ENCODE measurements around the gene RAPGEF4.
A peak's percentile ranks its signal among the peaks of the same experiment; 100 is the strongest.

Gene RAPGEF4

GRCh38 chr2:172931256-172931894 is 195.7 kb downstream of the RAPGEF4 start:
- DNase-seq (ENCODE audit: insufficient read length) (no peak), FAIRE-seq (no peak)
- TF ChIP-seq TAF1 (IDR thresholded peaks at IDR 0.05; ENCODE audit: borderline replicate concordance, low read depth, low read length), result no peak

DNA sequence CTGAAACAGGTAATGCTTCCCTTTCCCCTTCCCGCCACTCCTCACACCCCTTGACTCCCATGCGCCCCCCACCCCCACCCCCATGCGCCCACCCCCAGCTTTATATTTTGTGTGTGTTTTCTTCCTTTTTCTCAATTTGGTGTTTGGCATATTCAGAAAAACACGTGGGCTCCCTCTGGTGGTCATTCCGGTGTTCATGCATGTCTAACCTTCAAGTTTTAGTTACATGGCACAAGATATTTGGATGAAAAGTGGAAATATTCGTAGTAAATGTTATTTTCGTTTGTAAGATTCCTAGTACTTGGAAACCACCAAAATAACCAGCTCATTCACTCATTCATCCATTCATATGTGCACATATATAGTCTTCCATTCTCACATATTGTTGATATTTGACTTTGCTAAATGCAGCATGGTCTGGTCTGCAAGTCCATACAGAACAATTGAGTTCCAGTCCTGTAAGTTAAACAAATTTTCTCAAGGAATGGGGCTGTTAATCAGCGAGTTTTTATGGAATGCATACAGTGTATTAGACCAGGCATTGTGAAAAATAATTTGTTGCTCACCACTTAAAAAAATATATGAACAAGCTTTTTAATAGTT is 196.4 kb downstream of the RAPGEF4 start:
- FAIRE-seq (peak; percentile 81), DNase-seq (ENCODE audit: insufficient read length) (no peak)
- TF ChIP-seq TAF1 (IDR thresholded peaks at IDR 0.05; ENCODE audit: borderline replicate concordance, low read depth, low read length) (no peak), POLR2AphosphoS5 (IDR thresholded peaks at IDR 0.05; ENCODE audit: low read depth, low read length) (no peak), POLR2A (IDR thresholded peaks at IDR 0.05; ENCODE audit: low read depth, low read length) (no peak)

DNA sequence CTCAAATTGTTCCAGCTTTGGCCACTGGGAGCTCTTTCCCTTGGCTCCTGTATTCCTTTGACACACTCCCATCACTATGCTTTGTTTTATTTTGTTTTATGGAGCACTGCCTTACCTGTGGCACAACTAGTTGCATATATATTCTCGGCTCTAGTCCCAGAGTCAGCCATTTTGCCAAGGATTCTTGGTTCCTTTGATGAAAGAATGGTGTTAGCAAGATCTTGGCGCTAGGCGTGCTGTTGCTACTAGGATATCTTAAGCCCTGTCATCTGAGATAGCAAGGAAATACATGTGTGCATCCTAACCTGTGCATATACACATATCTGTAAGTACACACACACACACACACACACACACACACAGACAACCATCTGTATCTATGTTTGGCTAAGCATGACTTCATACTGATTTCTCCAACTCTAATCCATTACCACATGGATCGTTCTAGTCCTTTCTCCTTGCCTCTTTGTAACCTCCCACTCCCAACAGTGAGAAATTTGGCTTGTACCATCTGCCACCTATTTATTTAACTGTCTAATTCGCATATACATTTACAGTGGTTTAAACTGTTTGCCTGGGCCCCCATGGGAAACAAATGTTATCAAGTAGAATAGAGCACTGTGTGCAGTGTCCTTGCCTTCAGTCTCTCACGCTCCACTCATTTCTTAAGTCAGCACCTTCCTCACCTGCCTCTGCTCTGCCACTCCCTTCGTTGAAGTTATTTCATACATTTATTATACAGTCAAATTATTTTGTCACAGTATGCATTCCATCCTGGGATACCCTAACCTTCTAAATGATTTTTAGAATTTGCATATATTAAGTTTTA is 202.5 kb downstream of the RAPGEF4 start:
- FAIRE-seq (peak; percentile 56), DNase-seq (ENCODE audit: insufficient read length) (no peak)
- TF ChIP-seq POLR2AphosphoS5 (IDR thresholded peaks at IDR 0.05; ENCODE audit: low read depth, low read length), result no peak
- no peak for TF ChIP-seq TAF1 (IDR thresholded peaks at IDR 0.05; ENCODE audit: borderline replicate concordance, low read depth, low read length)
- no peak for TF ChIP-seq POLR2A (IDR thresholded peaks at IDR 0.05; ENCODE audit: low read depth, low read length)

DNA sequence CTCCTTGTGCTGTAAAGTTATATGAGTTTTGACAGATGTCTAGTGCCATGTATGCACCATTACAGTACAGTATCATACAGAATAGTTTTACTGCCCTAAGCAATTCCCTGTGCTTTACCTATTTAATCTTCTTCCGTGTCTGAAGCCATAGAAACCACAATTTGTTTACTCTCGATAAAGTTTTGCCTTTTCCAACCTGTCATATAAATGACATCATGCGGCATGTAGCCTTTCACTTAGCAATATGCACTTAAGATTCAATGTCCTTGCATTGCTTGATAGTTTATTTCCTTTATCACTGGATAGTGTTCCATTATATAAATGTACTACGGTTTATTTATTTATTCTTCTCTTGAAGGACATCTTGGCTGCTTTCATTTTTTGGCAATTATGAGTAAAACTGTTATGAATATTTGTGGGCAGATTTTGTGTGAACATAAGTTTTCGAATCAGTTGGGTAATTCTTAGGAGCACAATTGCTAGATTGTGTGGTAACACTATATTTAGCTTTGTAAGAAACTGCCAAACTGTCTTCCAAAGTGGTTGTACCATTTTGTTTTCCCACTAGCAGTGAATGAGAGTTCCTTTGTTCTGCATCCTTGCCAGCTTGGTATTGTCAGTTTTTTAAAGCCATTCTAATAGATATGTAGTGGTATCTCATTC is 203.2 kb downstream of the RAPGEF4 start:
- DNase-seq (ENCODE audit: insufficient read length), result no peak
- TF ChIP-seq TAF1 (IDR thresholded peaks at IDR 0.05; ENCODE audit: borderline replicate concordance, low read depth, low read length), result no peak
- no peak for TF ChIP-seq POLR2AphosphoS5 (IDR thresholded peaks at IDR 0.05; ENCODE audit: low read depth, low read length)
- TF ChIP-seq POLR2A (IDR thresholded peaks at IDR 0.05; ENCODE audit: low read depth, low read length), result no peak
- FAIRE-seq, result no peak

GRCh38 chr2:172943539-172943938 is 207.9 kb downstream of the RAPGEF4 start:
- TF ChIP-seq TAF1 (IDR thresholded peaks at IDR 0.05; ENCODE audit: borderline replicate concordance, low read depth, low read length) (no peak), POLR2A (IDR thresholded peaks at IDR 0.05; ENCODE audit: low read depth, low read length) (no peak), POLR2AphosphoS5 (IDR thresholded peaks at IDR 0.05; ENCODE audit: low read depth, low read length) (no peak)
- DNase-seq (ENCODE audit: insufficient read length), result no peak
- no peak for FAIRE-seq

DNA sequence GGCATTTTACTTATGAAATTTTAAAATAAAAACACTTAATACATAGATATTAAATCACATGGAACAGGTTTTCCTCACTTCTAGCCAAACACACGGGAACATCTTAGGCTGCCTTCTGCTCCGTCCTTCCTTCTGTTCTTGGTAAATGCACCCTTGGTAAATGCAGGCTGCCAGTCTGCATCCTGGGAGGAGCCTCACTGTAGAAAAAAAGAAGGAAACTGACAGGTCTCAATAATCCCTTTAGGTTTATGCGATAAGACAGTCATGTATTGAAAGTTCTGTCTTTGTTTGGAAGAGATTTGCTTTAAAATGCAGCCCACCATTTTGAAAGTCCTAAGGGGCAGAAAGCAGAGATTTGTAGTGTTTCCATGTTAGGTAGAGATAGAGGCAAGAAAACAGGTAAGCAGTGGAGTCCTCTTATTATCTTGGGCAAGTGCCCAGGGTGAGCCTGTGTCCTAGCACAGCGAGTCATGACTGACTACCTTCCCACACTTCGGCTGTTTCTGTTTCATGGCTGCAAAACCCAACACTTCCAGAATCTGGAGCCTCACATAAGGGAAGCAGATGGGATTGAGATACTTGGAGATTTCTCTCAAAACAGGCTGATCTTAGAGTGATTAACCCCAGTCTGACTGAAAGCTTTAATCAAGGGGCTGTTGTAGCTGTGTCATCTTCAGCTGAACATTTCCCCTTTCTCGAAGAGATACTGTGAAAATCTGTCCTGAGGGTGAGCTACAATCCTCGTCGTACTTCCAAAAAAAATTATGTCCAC is 208.6 kb downstream of the RAPGEF4 start:
- TF ChIP-seq POLR2AphosphoS5 (IDR thresholded peaks at IDR 0.05; ENCODE audit: low read depth, low read length) (no peak), POLR2A (IDR thresholded peaks at IDR 0.05; ENCODE audit: low read depth, low read length) (no peak), TAF1 (IDR thresholded peaks at IDR 0.05; ENCODE audit: borderline replicate concordance, low read depth, low read length) (no peak)
- no peak for FAIRE-seq

GRCh38 chr2:172944794-172945509 is 209.3 kb downstream of the RAPGEF4 start:
- DNase-seq (ENCODE audit: insufficient read length) (no peak), FAIRE-seq (no peak)
- TF ChIP-seq TAF1 (IDR thresholded peaks at IDR 0.05; ENCODE audit: borderline replicate concordance, low read depth, low read length) (no peak), POLR2A (IDR thresholded peaks at IDR 0.05; ENCODE audit: low read depth, low read length) (no peak), POLR2AphosphoS5 (IDR thresholded peaks at IDR 0.05; ENCODE audit: low read depth, low read length) (no peak)

More for the DNA sequence above, 208.6 kb downstream of the RAPGEF4 start:
- no peak for DNase-seq (ENCODE audit: insufficient read length)

- no peak for FAIRE-seq
- no peak for DNase-seq (ENCODE audit: insufficient read length)
- no peak for TF ChIP-seq POLR2A (IDR thresholded peaks at IDR 0.05; ENCODE audit: low read depth, low read length)
- TF ChIP-seq TAF1 (IDR thresholded peaks at IDR 0.05; ENCODE audit: borderline replicate concordance, low read depth, low read length), result no peak
Measured at GRCh38 chr2:172945510-172945850, 209.8 kb downstream of the RAPGEF4 start.

DNA sequence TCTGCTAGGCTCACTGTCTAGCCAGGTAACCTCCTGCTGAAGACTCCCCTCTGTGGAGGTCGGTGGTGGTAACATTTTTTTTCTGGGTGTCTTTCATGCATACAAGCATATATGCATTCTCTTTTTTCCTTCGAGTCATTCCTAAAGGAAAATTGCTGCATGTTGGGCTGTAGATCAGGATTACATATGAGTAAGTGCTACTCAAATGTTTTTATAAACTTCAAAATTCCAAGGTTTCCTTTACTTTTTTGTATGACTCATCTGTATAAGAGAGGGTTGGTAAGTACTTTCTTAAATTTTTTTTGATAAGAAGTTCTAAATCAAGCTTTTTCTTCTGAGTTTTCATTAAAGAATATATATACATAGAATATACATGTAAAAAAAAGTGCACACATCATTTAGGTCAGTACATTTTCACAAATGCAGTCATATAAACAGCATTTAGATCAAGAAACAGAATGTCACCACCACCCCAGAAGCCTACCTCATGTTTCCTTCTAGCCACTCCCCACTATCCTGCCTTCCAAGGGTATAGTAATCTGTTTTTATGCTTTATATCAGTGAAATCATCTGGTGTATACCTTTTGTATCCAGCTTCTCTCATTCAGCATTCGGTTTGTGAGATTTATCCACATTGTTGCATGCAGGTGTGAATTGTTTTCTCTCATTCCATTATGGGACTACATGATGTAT is 212.0 kb downstream of the RAPGEF4 start:
- DNase-seq (ENCODE audit: insufficient read length) (no peak), FAIRE-seq (no peak)
- TF ChIP-seq POLR2AphosphoS5 (IDR thresholded peaks at IDR 0.05; ENCODE audit: low read depth, low read length) (no peak), POLR2A (IDR thresholded peaks at IDR 0.05; ENCODE audit: low read depth, low read length) (no peak), TAF1 (IDR thresholded peaks at IDR 0.05; ENCODE audit: borderline replicate concordance, low read depth, low read length) (no peak)

DNA sequence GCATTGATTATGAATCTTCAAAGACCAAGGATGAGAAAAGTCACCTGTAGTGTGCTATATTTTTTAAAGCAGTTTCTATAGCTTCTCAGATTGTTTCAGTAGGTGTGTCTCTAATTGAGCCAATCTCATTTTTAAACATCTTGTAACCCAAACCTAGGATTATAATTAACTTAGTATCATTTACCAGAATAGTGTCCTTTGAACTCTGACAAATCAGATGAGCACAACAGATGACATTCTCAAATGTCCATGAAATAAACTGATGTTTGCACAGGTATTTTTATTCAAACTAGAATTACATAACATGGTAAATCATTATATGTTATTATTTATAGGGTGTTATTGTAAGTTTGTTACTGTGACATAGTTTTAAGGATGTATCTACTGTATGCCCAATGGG is 213.9 kb downstream of the RAPGEF4 start:
- no peak for TF ChIP-seq POLR2A (IDR thresholded peaks at IDR 0.05; ENCODE audit: low read depth, low read length)
- TF ChIP-seq TAF1 (IDR thresholded peaks at IDR 0.05; ENCODE audit: borderline replicate concordance, low read depth, low read length), result no peak
- TF ChIP-seq POLR2AphosphoS5 (IDR thresholded peaks at IDR 0.05; ENCODE audit: low read depth, low read length), result no peak
- no peak for DNase-seq (ENCODE audit: insufficient read length)
- no peak for FAIRE-seq
